Epithelial cell of alveolus of lung (primary cell): Measurements from ENCODE around the gene KLF14. TPM values are rescaled to one million over a fixed set of nuclear protein-coding genes. Genes with fewer than 3 reads are reported as not detected.

Experiments
- total RNA-seq: library from RNA; depleted of rRNA; stranded (reverse); fragments of >200 nt; gene quantifications from 2 replicates; pipeline ENCODE4 v1.2.1, GENCODE V29; 2015

Gene KLF14
- 0.13 TPM in 1 of 2 replicates, not detected in the other for total RNA-seq

GRCh38 chr7:130733931-130734814, at the start of gene KLF14:
Gene KLF14, minus strand, starts transcription at chr7:130734207. Its CDS starts 174 bp downstream, at chr7:130734033.

Other genes with a start within 250 kb of the KLF14 start
- gene MEST, start 242.1 kb downstream of the KLF14 start, total RNA-seq: 44.7 and 109 TPM in 2 replicates
- 10.9 and 26.5 TPM in 2 replicates for gene COPG2, start 65.5 kb downstream of the KLF14 start, total RNA-seq
- not detected in 2 replicates for gene TSGA13, start 47.7 kb downstream of the KLF14 start, total RNA-seq